Activated T-helper 1 cell treated with Interleukin-2 at 50 U/mL for 16 hours (primary cell): ENCODE results near the gene RGS2.

Experiments used
- DNase-seq: peaks from one replicate; pipeline ENCODE4 v3.0.0-alpha.2; 2020; ENCODE audit warnings: low read depth

RGS2 gene

DNA sequence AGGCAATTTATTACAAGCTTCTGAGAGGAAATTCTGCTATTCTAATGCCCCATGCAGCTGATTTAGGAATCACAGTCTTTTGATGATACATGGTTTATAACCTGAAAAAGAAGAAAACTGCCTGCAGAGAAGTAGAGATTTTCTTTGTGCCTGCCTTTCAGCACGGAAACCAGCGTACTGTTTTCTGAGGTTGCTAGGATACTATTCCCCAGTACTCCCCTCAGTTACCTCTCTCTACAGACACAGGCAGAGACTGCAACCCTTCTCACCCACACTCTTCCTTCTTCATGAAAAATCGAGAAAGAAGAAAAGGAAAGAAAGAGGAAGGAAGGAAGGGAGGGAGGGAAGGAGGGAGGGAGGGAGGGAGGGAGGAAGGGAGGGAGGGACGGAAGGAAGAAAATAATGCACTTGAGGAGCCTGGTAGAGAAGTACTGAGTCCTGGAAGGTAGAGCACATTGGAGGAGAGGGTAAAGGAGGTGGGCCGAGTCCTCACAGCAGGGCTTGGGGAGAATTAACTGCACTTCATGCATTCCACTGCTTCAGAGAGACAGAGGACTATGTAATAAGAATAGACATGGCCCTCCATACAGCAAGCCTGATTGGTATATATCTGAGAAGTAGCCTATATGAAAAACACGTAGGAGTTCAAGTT is 21.9 kb downstream of the RGS2 start:
- DNase-seq: no peak

DNA sequence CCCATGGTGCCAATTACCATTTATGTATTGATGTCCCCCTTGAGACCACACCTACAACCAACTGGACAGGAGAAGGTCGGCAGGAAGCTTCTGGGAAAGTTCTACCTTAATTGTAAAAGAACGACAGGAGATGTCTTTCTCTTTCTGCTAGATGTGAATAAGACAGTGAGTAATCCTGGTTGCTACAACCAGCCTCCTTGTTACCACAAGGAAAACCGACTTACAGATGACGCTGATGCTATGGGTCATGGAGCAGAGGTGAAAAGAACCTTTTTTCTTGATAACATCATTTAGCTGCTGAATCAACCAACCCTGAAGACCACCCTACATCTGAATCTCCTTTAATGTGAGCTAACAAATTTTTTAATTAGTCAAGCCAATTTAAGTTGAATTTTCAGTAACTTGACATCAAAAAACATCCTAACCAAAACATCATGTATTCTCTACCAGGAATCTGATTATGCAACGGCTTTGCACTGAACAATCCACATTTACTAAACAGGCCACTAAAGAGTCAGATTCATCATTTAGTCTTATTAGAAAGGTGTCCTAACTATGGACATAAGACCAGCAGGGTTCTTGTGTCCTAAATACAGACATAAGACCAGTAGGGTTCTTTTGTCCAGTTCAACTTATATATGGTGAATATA is 23.0 kb downstream of the RGS2 start:
- no peak for DNase-seq

DNA sequence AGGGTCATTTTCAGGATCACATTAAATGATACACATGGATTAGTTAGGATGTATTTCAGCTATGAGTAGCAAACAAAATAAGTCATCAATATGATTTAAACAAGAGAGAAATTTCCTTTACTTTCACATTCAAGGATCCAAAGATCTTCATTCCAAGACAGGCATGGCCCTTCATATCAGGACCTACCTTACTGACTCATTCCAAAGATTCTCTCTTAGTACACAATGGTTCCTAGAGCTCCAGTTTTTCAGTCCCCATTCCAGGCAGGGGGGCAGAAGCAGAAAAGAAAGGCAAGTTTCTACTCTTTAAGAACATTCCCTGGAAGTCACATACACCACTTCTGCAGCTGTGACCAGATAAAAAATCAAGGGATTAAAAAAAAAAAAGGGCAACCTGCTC is 23.7 kb downstream of the RGS2 start:
- no peak for DNase-seq

DNA sequence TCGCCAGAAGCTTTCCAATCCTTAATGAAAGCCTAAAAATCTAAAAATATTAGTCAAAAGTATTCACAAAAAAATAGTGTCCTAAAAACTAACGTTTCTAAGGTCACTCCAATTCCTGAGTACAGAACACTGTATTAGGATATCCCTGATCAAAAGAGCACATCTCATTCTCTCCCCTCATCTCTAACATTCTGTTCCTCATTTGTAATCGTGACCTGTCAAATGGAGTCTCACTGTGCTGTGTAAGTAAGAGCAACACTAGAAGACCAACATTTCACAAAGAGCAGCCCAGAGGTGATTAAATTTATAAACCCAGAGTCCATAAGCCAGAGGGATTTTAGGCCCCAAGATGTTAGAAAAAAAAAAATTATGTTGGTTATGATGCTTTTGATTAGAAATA is 26.3 kb downstream of the RGS2 start:
- DNase-seq: no peak

DNA sequence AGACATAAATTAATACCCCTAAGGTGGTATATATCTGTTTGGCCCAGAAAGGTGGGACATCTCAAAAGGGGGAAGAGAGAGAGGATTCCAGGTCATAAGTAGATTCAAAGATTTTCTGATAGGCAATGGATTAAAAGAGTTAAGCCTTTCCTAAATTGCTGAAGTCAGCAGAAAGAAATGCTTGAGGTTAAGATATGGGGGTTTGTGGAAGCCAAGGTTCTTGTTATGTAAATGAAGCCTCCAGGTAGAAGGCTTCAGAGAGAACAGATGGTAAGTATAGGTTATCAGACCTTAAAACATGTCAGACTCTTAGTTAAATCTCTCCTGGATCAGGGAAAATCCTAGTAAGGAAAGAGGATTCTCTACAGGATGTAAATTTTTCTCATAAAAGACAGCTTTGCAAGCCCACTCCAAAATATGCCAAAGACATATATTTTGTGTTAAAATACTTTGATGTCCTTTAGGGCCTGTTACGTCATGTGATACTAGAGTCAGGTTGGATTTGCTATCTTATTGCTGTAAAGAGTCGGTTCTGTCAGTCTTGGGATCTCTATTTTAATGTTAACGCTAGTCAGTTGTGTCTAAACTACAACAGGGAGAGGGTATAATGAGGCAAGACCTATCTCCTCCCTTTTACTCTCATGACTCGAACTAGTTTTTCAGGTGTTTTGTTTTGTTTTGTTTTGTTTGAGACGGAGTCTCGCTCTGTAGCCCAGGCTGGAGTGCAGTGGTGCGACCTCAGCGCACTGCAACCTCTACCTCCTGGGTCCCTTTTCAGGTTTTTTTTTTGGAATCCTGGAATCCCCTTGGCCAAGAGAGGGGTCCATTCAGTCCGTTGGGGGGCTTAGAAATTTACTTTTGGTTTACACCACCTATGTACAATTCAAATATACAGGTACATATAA is 30.6 kb downstream of the RGS2 start:
- no peak for DNase-seq

DNA sequence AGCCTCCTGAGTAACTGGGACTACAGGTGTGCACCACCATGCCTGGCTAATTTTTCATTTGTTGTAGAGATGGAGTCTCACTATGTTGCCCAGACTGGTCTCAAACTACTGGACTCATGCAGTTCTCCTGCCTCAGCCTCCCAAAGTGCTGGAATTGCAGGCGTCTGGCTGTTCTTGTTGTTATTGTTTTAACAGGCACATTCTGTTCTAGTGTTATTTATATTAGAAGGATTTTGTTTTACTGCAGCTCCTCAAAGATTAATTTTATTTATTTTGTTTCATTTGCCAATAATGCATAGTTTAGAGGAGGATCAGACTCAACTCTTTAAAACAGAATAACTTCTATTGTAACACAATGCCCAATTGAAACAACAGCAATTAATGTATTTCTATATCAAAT is 35.5 kb downstream of the RGS2 start:
- no peak for DNase-seq

DNA sequence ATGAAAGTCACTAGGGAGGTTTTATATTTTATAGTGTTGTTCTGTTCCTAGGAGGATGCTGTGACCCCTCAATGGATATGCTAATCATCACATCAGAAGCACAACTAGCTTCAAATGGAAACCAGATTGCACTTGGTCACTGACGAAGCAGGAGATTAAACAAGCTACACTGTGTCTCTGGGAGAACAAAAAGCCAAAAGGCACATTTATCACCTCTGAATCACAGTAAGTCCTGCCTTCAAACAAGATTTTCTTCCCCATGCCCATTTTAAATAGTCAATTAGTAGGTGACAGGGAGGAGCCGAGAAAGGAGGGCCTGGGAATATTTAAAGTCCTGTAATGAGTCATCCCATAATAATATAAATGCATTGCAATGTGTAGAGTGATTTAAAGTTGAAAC is 38.1 kb downstream of the RGS2 start:
- DNase-seq: no peak

DNA sequence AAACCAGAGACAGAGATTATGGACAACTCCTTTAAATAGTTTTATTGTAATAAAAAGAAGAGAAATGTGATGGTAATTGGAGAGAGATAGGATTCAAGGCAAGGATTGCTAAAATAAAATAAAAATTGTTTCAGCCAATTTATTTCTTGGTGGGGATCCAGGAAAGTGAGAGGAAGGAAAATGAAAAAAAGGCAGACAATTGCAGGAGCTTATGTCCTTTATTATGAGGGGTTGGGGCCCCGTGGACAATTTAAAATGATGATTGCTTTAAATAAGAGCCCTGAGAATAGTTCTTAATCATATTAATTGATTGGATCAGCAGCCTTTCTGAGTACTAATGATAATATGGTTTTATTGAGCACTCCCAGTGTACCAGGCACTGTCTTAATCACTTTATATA is 40.2 kb downstream of the RGS2 start:
- DNase-seq: no peak

DNA sequence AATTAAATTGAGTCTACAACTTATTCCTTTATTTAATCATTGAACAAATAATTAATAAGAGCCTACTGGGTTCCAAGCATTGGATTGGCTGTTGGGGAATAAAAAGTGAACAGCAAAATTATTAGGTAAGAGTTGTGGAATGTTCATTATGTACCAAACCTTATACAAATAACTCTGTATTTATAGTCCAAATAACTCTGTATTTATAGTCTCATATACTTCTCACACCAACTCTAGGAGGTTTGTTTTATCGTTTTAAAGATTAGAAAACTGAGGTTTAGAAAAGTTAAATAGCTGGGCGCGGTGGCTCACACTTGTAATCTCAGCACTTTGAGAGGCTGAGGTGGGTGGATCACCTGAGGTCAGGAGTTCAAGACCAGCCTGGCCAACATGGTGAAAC is 40.6 kb downstream of the RGS2 start:
- no peak for DNase-seq

DNA sequence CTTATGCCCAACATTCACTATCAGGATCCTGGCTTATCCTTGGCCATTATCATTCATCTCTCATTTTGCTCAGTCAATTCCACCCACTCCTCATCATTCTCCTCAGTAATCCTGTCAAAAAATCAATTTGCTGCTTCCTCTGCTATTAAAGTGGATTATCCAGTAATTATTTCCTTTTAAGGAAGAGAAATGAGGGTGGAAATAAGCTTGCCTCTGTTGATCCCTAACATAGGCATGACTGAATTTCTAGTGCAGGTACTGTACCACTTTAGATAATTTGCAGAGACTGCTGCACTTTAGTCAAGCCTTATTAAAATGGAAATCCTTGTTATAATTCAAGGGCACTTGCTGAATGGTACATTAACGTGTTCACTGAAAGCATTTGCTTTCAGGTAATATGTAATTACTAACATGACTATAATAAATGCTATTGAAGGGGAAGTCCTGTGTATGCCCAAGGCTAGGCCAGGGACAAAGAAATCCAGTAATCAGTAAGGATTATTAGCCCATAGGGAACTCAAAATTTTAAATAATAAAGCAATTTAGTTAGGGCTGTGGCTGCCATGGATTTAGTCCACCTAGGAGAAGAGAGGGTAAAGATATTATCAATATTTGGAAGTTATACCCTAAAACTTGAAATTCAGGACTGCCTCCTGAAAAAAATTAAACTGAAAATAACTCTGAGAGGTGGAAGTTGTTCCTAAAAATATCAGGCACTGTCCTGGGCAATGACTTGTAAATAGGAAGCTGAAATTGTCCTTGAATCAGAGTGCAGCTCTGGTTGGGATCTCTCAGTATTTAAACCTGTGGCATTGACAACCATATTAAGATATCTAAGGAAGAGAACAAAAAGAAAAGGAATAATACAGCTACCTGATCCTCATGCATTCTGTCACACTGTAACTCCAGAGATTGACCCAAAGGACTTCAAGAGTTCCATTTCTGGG is 43.4 kb downstream of the RGS2 start:
- DNase-seq: no peak

DNA sequence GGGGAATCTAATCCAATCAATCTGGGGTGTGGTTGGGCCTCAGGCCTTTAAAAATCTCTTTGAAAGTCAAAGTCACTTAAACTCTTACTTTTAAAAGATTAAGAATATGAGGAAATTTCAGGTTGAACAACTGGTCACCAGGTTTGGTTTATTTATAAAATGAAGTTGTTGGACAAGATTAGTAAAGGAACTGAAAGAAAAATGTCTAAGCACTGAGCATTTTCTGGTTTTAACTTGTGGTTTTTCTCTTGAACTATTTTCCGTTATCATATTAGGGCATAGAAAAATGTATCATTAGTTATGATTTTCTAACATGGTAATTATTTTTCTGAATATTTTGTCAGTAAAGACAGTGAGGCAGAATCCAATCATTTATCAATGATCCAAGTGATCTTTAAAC is 49.6 kb downstream of the RGS2 start:
- DNase-seq: no peak

DNA sequence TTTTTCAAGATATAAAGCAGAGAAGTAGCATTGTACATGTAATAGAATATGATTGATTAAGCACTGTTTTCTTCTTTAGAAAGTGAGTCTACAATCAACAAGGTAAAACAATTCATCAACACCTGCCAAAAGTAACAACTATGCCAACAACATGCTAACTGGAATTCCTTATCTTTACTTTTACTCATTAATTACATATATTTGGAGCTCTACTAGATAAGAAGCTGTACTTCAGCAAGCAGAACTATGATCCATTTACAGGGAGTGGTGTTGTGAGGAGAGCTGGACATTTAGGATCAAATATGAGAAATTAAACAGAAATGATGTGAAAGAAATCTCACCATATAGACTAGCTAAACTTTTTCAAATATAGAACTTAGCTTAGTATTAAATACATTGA is 51.0 kb downstream of the RGS2 start:
- no peak for DNase-seq

DNA sequence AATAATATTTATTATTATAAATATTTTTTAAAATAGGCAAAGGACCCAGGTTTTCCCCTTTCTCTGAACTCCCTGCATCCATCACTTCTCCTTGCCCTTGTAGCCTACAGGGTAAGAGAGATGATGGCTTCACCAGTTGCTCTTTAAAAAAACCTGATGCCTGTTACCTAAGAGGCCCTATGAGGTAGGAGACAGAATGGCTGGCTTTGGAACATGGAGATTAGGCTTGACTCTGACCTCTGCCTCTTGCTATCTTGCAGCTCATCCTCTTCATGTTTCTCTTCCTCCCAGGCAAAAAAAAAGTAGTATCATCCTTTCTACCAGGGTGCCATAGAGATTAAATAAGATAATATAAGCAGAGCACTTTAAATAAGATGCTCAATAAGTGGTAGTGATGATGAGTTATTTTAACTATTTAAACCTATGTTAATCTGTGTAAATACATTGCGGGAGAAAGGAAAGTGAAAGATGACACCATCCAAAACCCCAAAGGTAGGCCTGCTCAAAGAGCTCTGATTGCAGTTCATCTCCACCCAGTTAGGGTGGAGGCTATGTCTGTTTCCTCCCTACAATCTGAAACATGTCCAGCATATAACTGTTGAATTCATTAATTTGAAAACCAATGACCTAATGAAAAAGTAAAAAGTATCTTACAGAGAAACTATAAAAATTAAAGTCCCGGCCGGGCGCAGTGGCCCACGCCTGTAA is 51.8 kb downstream of the RGS2 start:
- DNase-seq: no peak

DNA sequence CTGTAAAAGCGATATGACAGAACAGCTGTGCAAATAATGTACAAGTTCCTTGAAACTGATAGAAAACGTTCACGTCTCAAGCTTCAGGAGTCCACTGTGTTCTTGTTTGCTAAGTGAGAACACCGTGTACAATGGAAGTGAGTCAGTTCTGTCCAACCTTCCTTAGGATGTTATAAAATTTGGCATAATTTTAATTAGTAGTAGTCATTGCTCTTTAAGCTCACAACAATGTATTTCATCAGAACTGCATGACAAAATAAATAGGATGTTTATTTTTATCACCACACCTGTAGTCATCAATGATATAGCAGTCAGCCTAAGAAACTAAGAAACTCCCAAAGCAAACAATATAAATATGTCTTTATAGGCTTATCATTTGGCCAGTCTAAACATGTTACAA is 53.0 kb downstream of the RGS2 start:
- no peak for DNase-seq
